Calu3 (cell line): ENCODE results near the gene PLS1. TPM values are rescaled to one million over a fixed set of nuclear protein-coding genes. Genes with fewer than 3 reads are reported as not detected.

ENCODE experiments used
- BruUV-seq: library from RNA; stranded (reverse); fragments of 400-500 nt; replicated peaks from 2 replicates; lab custom pipeline; 2021; lab: Mats Ljungman, UMichigan
- CTCF ChIA-PET: fragments of 300-600 bp; sonication (Branson Sonifier 250); formaldehyde crosslinking; loops from one replicate; lab custom pipeline; 2022; ENCODE audit warnings: antibody characterized with exemption; lab: Charles Lee
- DNase-seq: peaks from one replicate; pipeline ENCODE4 v3.0.0; 2022
- H3K27ac Mint-ChIP-seq: one replicate; pipeline ENCODE4 v1.8.0; 2022; ENCODE audit warnings: mixed read lengths; ENCODE audit not compliant: unreplicated experiment
- H3K27me3 Mint-ChIP-seq: one replicate; pipeline ENCODE4 v1.8.0; 2022; ENCODE audit warnings: mixed read lengths; ENCODE audit not compliant: unreplicated experiment
- H3K36me3 Mint-ChIP-seq: one replicate; pipeline ENCODE4 v1.8.0; 2022; ENCODE audit warnings: mild to moderate bottlenecking, moderate library complexity, mixed read lengths; ENCODE audit not compliant: insufficient read depth, unreplicated experiment
- H3K4me1 Mint-ChIP-seq: one replicate; pipeline ENCODE4 v1.8.0; 2022; ENCODE audit warnings: mild to moderate bottlenecking, low read depth, mixed read lengths; ENCODE audit not compliant: unreplicated experiment
- H3K4me3 Mint-ChIP-seq: one replicate; pipeline ENCODE4 v1.8.0; 2022; ENCODE audit warnings: mild to moderate bottlenecking, low read depth, moderate library complexity, mixed read lengths; ENCODE audit not compliant: unreplicated experiment
- H3K9me3 Mint-ChIP-seq: one replicate; pipeline ENCODE4 v1.8.0; 2022; ENCODE audit warnings: low read depth, mixed read lengths; ENCODE audit not compliant: unreplicated experiment
- CTCF ChIP-seq: fragments of 200-600 bp; IDR thresholded peaks from one replicate; pipeline ENCODE4 v1.8.0; 2022; ENCODE audit warnings: antibody characterized with exemption; ENCODE audit not compliant: unreplicated experiment
- intact Hi-C: fragments of 100-400 bp; cut with micrococcal nuclease; formaldehyde crosslinking; loops from one replicate; pipeline ENCODE4 v1.10.0; 2022; ENCODE audit not compliant: unreplicated experiment
- total RNA-seq: library from RNA; stranded (reverse); gene quantifications from 2 replicates; pipeline ENCODE4 v1.2.3, GENCODE V29; 2022

The PLS1 gene
- total RNA-seq, 1 experiment from 2014 or later: 155 TPM

DNA sequence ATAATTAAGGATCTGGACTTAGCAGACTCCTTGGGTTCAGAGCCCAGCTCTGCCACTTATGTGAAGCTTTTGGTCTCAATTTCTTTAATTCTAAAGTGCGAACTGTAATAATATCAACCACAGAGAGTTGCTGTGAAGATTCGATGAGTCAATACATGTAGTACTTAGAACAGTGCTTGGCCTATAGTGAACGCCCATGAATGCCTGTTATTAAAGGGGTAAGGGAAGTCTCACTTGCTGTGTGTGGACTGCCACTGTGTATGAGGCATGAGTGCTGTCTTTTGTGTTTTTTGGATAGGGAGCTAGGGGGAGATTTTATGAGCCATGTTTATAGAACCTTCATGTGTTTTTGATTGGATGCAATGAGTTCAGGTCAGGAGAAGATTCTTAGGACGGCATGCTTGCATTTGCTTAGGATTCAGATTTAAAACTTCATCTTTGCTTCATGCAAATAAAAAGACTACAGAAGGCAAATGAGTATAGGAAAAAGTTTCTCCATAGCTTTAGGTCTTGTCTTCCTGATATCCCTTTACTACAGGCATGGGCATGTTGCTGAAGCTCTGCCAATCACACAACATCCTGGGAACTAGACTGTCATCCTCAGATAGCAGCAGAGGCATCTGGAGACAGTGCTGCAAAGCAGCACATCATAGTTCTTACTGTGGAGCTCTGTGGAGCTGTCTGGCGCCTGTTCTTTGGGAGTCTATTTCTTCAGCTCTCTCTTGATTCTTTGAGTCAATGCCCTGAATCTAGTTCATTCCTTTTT is 50.0 kb downstream of the PLS1 start:
- CTCF ChIA-PET: interaction anchor here (0.9 to 1.7 kb wide), 8 partner anchors 14 to 77 kb away, joined by 3 to 8 read pairs (median 4); partner anchors contain the start of genes ATR and TRPC1
- Mint-ChIP-seq H3K36me3 (peaks cover 27% of the 10 kb centered on the region), H3K9me3 (no peaks in the 10 kb centered on the region), H3K27me3 (no peaks in the 10 kb centered on the region), H3K27ac (peak overlapping the region; percentile 1), H3K4me3 (no peak overlapping the region), H3K4me1 (peaks cover 66% of the 10 kb centered on the region)
- no peak for DNase-seq
- no TSS peak for BruUV-seq
- intact Hi-C loops: loop anchor here (5.0 kb wide), 1 partner anchor 49 kb away; the partner anchor contains the start of gene PLS1
- TF ChIP-seq CTCF: no peak

DNA sequence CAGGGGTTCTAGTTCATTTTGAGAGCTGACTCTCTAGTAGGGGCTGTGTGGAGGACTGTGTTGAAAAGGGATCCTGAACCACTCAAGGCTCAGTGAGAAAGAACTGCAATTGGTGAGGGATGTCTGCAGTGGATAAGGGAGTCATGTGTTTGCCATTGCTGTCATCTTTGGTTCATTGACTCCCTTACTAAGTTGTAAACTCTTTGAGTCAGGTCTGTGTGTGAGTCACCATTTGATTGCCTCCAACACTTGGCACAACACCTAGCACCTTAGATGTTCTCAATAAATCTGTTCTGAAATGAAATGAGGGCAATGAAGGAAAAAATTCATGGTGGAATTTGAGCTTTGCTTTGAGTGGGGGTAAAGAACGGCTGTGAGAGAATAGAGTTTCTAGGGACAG is 51.7 kb downstream of the PLS1 start:
- DNase-seq: peak; percentile 27
- H3K9me3 Mint-ChIP-seq: no peaks in the 10 kb centered on the region
- CTCF ChIA-PET: interaction anchor here (0.6 to 2.2 kb wide), 2 partner anchors 61 to 191 kb away, joined by 3 to 6 read pairs; no protein-coding TSS in a partner anchor
- H3K4me3 Mint-ChIP-seq: no peak overlapping the region
- peak overlapping the region; percentile 72 for H3K27ac Mint-ChIP-seq
- no peak for TF ChIP-seq CTCF
- H3K27me3 Mint-ChIP-seq: no peaks in the 10 kb centered on the region
- no TSS peak for BruUV-seq
- H3K36me3 Mint-ChIP-seq: peaks cover 28% of the 10 kb centered on the region
- peaks cover 72% of the 10 kb centered on the region for H3K4me1 Mint-ChIP-seq
- intact Hi-C loops: loop anchor here (5.0 kb wide), 1 partner anchor 51 kb away; the partner anchor contains the start of gene PLS1

DNA sequence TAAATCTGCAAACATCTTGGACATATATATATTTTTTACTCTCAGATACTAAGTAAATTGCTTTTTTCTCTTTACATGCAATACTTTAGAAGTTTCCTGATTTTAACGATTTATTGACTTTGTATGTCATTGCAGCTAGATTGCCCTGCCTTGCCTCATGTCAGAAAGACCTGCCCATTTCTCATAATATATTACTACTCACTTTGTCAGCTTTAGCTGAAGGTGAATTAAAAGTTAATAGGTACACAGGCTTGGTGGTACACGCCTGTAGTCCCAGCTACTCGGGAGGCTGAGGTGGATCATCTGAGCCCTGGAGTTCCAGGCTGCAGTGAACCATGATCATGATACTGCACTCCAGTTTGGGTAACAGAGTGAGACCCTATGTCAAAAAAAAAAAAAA is 52.8 kb downstream of the PLS1 start:
- H3K4me3 Mint-ChIP-seq: no peak overlapping the region
- H3K27me3 Mint-ChIP-seq: no peaks in the 10 kb centered on the region
- no peak for DNase-seq
- no TSS peak for BruUV-seq
- no peaks in the 10 kb centered on the region for H3K9me3 Mint-ChIP-seq
- peaks cover 24% of the 10 kb centered on the region for H3K36me3 Mint-ChIP-seq
- no peak overlapping the region for H3K27ac Mint-ChIP-seq
- intact Hi-C loops: loop anchor here (5.0 kb wide), 1 partner anchor 52 kb away; the partner anchor contains the start of gene PLS1
- peaks cover 67% of the 10 kb centered on the region for H3K4me1 Mint-ChIP-seq
- CTCF ChIA-PET: interaction anchor here (0.6 to 2.2 kb wide), 4 partner anchors 8 to 888 kb away, joined by 3 to 6 read pairs (median 4); no protein-coding TSS in a partner anchor
- TF ChIP-seq CTCF: no peak

GRCh38 chr3:142650001-142650693 is 54.0 kb downstream of the PLS1 start:
- Mint-ChIP-seq H3K4me1 (peaks cover 67% of the 10 kb centered on the region), H3K9me3 (no peaks in the 10 kb centered on the region), H3K27ac (no peak overlapping the region), H3K36me3 (peaks cover 24% of the 10 kb centered on the region), H3K4me3 (no peak overlapping the region), H3K27me3 (no peaks in the 10 kb centered on the region)
- no TSS peak for BruUV-seq
- intact Hi-C loops: no loop called here
- CTCF ChIA-PET: no interaction called here
- no peak for TF ChIP-seq CTCF
- no peak for DNase-seq
